GM23338 (cell line): Measurements from ENCODE around the gene ZC3H7A. TPM values are rescaled to one million over a fixed set of nuclear protein-coding genes. Genes with fewer than 3 reads are reported as not detected.

Experiments
- ATAC-seq: fragments of 200-7000 bp; cut with Tn5 transposase; 3 replicates; pipeline ENCODE4 v1.9.1; 2020
- DNase-seq: peaks from one replicate; pipeline ENCODE4 v3.0.0-alpha.2; 2015; ENCODE audit warnings: low spot score
- H2AFZ ChIP-seq: fragments of 200-600 bp; sonication (generic); 2 replicates; pipeline ENCODE4 v1.8.0; 2016; ENCODE audit warnings: antibody characterized with exemption, mild to moderate bottlenecking, moderate library complexity
- H3F3A ChIP-seq: fragments of 200-600 bp; sonication (generic); replicated peaks from 2 replicates; pipeline ENCODE4 v1.8.0; 2017; ENCODE audit warnings: antibody characterized with exemption, mixed run types, low read depth
- H3K27ac ChIP-seq: fragments of 200-600 bp; sonication (generic); 2 replicates; pipeline ENCODE4 v1.6.1; 2016; ENCODE audit warnings: low read depth
- H3K27me3 ChIP-seq: fragments of 200-600 bp; sonication (generic); 2 replicates; pipeline ENCODE4 v1.8.0; 2016; ENCODE audit warnings: mild to moderate bottlenecking, mixed run types, moderate library complexity; ENCODE audit not compliant: insufficient read depth
- H3K36me3 ChIP-seq: fragments of 200-600 bp; sonication (generic); 2 replicates; pipeline ENCODE4 v1.8.0; 2016; ENCODE audit warnings: mild to moderate bottlenecking; ENCODE audit not compliant: insufficient read depth
- H3K4me1 ChIP-seq: fragments of 200-600 bp; sonication (generic); 2 replicates; pipeline ENCODE4 v1.8.0; 2016; ENCODE audit warnings: mild to moderate bottlenecking, moderate library complexity; ENCODE audit not compliant: insufficient read depth
- H3K4me2 ChIP-seq: fragments of 200-600 bp; sonication (generic); 2 replicates; pipeline ENCODE4 v1.7.1; 2017; ENCODE audit warnings: mixed run types
- H3K4me3 ChIP-seq: fragments of 200-600 bp; sonication (generic); 2 replicates; pipeline ENCODE4 v1.6.1; 2016; ENCODE audit warnings: mixed run types
- H3K79me2 ChIP-seq: fragments of 200-600 bp; sonication (generic); replicated peaks from 2 replicates; pipeline ENCODE4 v1.8.0; 2017; ENCODE audit warnings: mild to moderate bottlenecking; ENCODE audit not compliant: insufficient read depth
- H3K9me2 ChIP-seq: fragments of 200-600 bp; sonication (generic); 2 replicates; pipeline ENCODE4 v1.8.0; 2017; ENCODE audit not compliant: insufficient read depth
- H4K20me1 ChIP-seq: fragments of 200-600 bp; sonication (generic); replicated peaks from 2 replicates; pipeline ENCODE4 v1.8.0; 2017; ENCODE audit warnings: mild to moderate bottlenecking; ENCODE audit not compliant: insufficient read depth
- H3K27ac Mint-ChIP-seq: 2 replicates; pipeline ENCODE4 v1.8.0; 2020; ENCODE audit warnings: inconsistent platforms, mild to moderate bottlenecking, moderate library complexity, mixed read lengths
- H3K27me3 Mint-ChIP-seq: 3 replicates; pipeline ENCODE4 v1.8.0; 2022; ENCODE audit warnings: low read depth, mild to moderate bottlenecking, moderate library complexity, mixed read lengths, inconsistent platforms; ENCODE audit not compliant: insufficient read depth, poor library complexity
- H3K36me3 Mint-ChIP-seq: 3 replicates; pipeline ENCODE4 v1.8.0; 2021; ENCODE audit warnings: low read depth, mild to moderate bottlenecking, inconsistent platforms, moderate library complexity, mixed read lengths
- H3K4me1 Mint-ChIP-seq: 3 replicates; pipeline ENCODE4 v1.8.0; 2020; ENCODE audit warnings: mild to moderate bottlenecking, inconsistent platforms, mixed read lengths
- H3K4me3 Mint-ChIP-seq: 3 replicates; pipeline ENCODE4 v1.8.0; 2021; ENCODE audit warnings: moderate library complexity, mild to moderate bottlenecking, inconsistent platforms, mixed read lengths
- H3K9me3 Mint-ChIP-seq: 3 replicates; pipeline ENCODE4 v1.8.0; 2020; ENCODE audit warnings: moderate library complexity, mild to moderate bottlenecking, inconsistent platforms, mixed read lengths
- CREB1 ChIP-seq: fragments of 250-450 bp; sonication (Bioruptor Pico); IDR thresholded peaks from 2 replicates; pipeline ENCODE4 v1.5.0; 2020; ENCODE audit warnings: low read depth, mild to moderate bottlenecking, moderate library complexity
- CTCF ChIP-seq, 2 experiments: fragments of 200-600 bp in 1 of 2; sonication (generic) in 1 of 2; conservative IDR thresholded peaks; 2 replicates each; pipeline versions ENCODE4 v1.5.1 to v1.6.1; 2016 to 2017; ENCODE audit warnings: antibody characterized with exemption in 2 of 2, low read depth in 2 of 2, mild to moderate bottlenecking in 2 of 2, moderate library complexity in 1 of 2
- ETS1 ChIP-seq: IDR thresholded peaks from 2 replicates; pipeline ENCODE4 v1.6.1; 2016; ENCODE audit warnings: antibody characterized with exemption
- EZH2 ChIP-seq: fragments of 200-600 bp; sonication (generic); IDR thresholded peaks from one replicate; pipeline ENCODE4 v1.8.0; 2017; ENCODE audit warnings: antibody characterized with exemption, mild to moderate bottlenecking, low read depth; ENCODE audit not compliant: unreplicated experiment
- EZH2phosphoT487 ChIP-seq: fragments of 200-600 bp; sonication (generic); IDR thresholded peaks from one replicate; pipeline ENCODE4 v1.8.1; 2018; ENCODE audit warnings: antibody characterized with exemption; ENCODE audit not compliant: unreplicated experiment
- JUNB ChIP-seq: IDR thresholded peaks from one replicate; pipeline ENCODE4 v1.6.1; 2016; ENCODE audit warnings: antibody characterized with exemption; ENCODE audit not compliant: unreplicated experiment
- NANOG ChIP-seq: IDR thresholded peaks from 2 replicates; pipeline ENCODE4 v1.6.1; 2016; ENCODE audit warnings: antibody characterized with exemption, borderline replicate concordance
- POLR2AphosphoS5 ChIP-seq: IDR thresholded peaks from 2 replicates; pipeline ENCODE4 v1.6.1; 2016; ENCODE audit warnings: antibody characterized with exemption, low read depth
- STAT1 ChIP-seq: IDR thresholded peaks from one replicate; pipeline ENCODE4 v1.6.1; 2016; ENCODE audit warnings: antibody characterized with exemption; ENCODE audit not compliant: unreplicated experiment
- ZNF114 ChIP-seq: fragments of 250-450 bp; sonication (Bioruptor Pico); IDR thresholded peaks from 2 replicates; pipeline ENCODE4 v1.5.0; 2020; ENCODE audit warnings: mild to moderate bottlenecking, moderate library complexity
- ZNF462 ChIP-seq: fragments of 250-450 bp; sonication (Bioruptor Pico); IDR thresholded peaks from 2 replicates; pipeline ENCODE4 v1.5.0; 2020; ENCODE audit warnings: mild to moderate bottlenecking, moderate library complexity
- polyA plus RNA-seq: library from polyadenylated mRNA; unstranded; fragments of >200 nt; fragmentation: Nextera tagmentation; extraction: Ambion mirVana; gene quantifications from 2 replicates; pipeline ENCODE4 v1.2.1, GENCODE V29; 2016
- total RNA-seq: library from RNA; depleted of rRNA; stranded (reverse); fragments of >200 nt; shearing (Covaris generic); gene quantifications from 2 replicates; pipeline ENCODE4 v1.2.3, GENCODE V29; 2014

Gene ZC3H7A
- total and polyA plus RNA-seq, 2 experiments from 2014 or later: 32.7 to 42.2 TPM

- no peak overlapping the region for H3K27ac ChIP-seq
- no peaks in the 10 kb centered on the region for H3K27me3 Mint-ChIP-seq
- H3K4me2 ChIP-seq: no peak overlapping the region
- H3K4me1 ChIP-seq: no peaks in the 10 kb centered on the region
- no peak for ATAC-seq
- H3K36me3 ChIP-seq: peaks cover 23% of the 10 kb centered on the region
- no peak overlapping the region for H2AFZ ChIP-seq
- no peak overlapping the region for H3K4me3 Mint-ChIP-seq
- H3K79me2 ChIP-seq: no peaks in the 10 kb centered on the region
- no peak for DNase-seq
- H3K4me1 Mint-ChIP-seq: peaks cover 10% of the 10 kb centered on the region; the same call in 2 of the 3 replicates
- H4K20me1 ChIP-seq: peaks cover 5% of the 10 kb centered on the region
- H3K36me3 Mint-ChIP-seq: peaks cover 33% of the 10 kb centered on the region
- H3K9me2 ChIP-seq: no peaks in the 10 kb centered on the region
- no peaks in the 10 kb centered on the region for H3K27me3 ChIP-seq
- H3F3A ChIP-seq: peaks cover 22% of the 10 kb centered on the region
- no peaks in the 10 kb centered on the region for H3K9me3 Mint-ChIP-seq
- H3K27ac Mint-ChIP-seq: no peak overlapping the region
- TF ChIP-seq NANOG: no peak
- no peak for TF ChIP-seq ETS1
- no peak for TF ChIP-seq EZH2phosphoT487
- H3K4me3 ChIP-seq: no peak overlapping the region
These were observed 37.1 kb upstream of the ZC3H7A start for GRCh38 chr16:11833951-11834695.

- H3K9me2 ChIP-seq: no peaks in the 10 kb centered on the region
- H3K79me2 ChIP-seq: no peaks in the 10 kb centered on the region
- no peaks in the 10 kb centered on the region for H3K4me1 ChIP-seq
- H3K27ac ChIP-seq: no peak overlapping the region
- no peaks in the 10 kb centered on the region for H3F3A ChIP-seq
- no peak overlapping the region for H3K27ac Mint-ChIP-seq
- H3K4me2 ChIP-seq: no peak overlapping the region
- H4K20me1 ChIP-seq: no peaks in the 10 kb centered on the region
- no peak overlapping the region for H3K4me3 Mint-ChIP-seq
- no peak overlapping the region for H2AFZ ChIP-seq
- peaks cover 3% of the 10 kb centered on the region; the same call in 2 of the 3 replicates for H3K9me3 Mint-ChIP-seq
- H3K36me3 Mint-ChIP-seq: no peaks in the 10 kb centered on the region
- H3K4me3 ChIP-seq: no peak overlapping the region
- no peak for ATAC-seq
- no peaks in the 10 kb centered on the region for H3K4me1 Mint-ChIP-seq
- no peaks in the 10 kb centered on the region for H3K27me3 ChIP-seq
- DNase-seq: no peak
- H3K27me3 Mint-ChIP-seq: no peaks in the 10 kb centered on the region
- no peaks in the 10 kb centered on the region for H3K36me3 ChIP-seq
- no peak for TF ChIP-seq EZH2
- TF ChIP-seq POLR2AphosphoS5: no peak
- TF ChIP-seq ZNF462 (CRISPR knock-in tag): no peak
- no peak for TF ChIP-seq CREB1 (CRISPR knock-in tag)
- TF ChIP-seq CTCF (conservative IDR thresholded peaks at IDR 0.05; ENCODE audit: low read depth in 2 of 2): no peak
- no peak for TF ChIP-seq ZNF114 (CRISPR knock-in tag)
- no peak for TF ChIP-seq STAT1
- TF ChIP-seq NANOG: no peak
- TF ChIP-seq EZH2phosphoT487: no peak
- no peak for TF ChIP-seq ETS1
- TF ChIP-seq JUNB: no peak
These were observed 31.6 kb upstream of the ZC3H7A start for GRCh38 chr16:11828696-11829095.
